GM21390 (cell line): ENCODE data around the gene CXCR6.

ENCODE experiments used
- ATAC-seq: cut with Tn5 transposase; IDR thresholded peaks from one replicate; pipeline ENCODE4 v1.9.1; 2021; ENCODE audit not compliant: unreplicated experiment

The CXCR6 gene

DNA sequence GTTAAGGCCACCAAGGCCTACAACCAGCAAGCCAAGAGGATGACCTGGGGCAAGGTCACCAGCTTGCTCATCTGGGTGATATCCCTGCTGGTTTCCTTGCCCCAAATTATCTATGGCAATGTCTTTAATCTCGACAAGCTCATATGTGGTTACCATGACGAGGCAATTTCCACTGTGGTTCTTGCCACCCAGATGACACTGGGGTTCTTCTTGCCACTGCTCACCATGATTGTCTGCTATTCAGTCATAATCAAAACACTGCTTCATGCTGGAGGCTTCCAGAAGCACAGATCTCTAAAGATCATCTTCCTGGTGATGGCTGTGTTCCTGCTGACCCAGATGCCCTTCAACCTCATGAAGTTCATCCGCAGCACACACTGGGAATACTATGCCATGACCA lies 3.6 kb downstream of the CXCR6 start:
- no peak for ATAC-seq

GRCh38 chr3:45947361-45947760 lies 4.1 kb downstream of the CXCR6 start:
- no peak for ATAC-seq

DNA sequence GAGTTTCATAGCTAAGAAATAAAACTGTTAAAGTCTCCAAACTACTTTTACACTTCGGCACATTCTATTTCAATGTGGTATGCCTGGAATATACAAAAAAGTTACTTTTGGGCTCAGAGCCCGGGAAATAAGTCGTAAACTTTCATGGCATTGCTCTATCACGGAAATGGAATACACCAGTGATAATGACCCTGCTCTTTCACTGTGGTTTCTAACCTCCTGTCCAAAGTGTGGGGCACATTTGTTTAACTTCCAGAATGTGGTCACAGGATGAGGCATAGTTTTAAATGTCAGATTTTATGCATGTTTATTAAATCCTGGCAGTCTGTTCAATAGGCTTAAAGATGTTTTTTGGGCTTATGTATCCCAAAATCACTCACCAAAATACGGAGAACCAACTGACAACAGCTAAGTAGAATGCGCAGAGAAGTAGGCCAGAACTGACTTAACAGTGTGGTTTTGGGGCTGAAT lies 5.1 kb downstream of the CXCR6 start:
- ATAC-seq: no peak

- ATAC-seq: no peak
Observed at GRCh38 chr3:45948881-45949280, 5.6 kb downstream of the CXCR6 start.

DNA sequence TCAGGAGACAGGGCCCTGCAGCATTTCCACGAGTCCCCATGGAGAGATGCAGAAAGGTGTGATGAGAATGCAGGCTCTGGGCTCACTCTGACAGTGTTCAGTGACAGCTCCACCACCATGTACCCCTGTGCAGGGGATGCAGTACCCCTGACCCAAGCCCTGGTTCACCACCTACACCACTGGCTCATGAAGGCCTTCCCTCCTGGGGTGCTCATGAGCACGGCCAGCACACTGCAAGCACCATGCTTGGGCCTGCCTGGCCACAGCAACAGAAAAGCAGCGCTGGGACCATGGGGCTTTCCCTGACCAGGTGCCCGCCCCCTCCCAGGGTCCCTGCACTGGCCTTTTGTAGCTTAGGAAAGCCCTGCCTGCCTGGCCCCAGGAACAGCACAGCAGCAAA lies 6.2 kb downstream of the CXCR6 start:
- no peak for ATAC-seq

DNA sequence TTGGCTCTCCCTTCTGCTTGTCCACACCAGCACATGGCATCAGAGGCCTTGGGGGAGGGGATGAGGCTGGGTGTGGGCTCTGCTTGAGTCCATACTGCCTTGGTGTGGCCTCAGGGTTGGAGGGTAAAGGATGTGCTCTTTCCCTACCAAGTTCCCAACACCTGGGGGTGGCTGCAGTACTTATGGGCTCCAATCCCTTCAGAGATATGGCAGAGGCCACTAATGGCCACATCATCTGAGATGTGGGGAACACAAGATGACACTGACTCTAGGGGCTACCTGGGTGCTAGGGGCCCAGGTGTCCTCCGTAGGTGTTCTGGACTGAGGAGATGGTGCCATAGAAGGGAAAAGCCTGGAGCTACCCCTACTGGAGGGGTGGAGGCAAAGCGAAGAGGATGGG lies 6.9 kb downstream of the CXCR6 start:
- no peak for ATAC-seq

DNA sequence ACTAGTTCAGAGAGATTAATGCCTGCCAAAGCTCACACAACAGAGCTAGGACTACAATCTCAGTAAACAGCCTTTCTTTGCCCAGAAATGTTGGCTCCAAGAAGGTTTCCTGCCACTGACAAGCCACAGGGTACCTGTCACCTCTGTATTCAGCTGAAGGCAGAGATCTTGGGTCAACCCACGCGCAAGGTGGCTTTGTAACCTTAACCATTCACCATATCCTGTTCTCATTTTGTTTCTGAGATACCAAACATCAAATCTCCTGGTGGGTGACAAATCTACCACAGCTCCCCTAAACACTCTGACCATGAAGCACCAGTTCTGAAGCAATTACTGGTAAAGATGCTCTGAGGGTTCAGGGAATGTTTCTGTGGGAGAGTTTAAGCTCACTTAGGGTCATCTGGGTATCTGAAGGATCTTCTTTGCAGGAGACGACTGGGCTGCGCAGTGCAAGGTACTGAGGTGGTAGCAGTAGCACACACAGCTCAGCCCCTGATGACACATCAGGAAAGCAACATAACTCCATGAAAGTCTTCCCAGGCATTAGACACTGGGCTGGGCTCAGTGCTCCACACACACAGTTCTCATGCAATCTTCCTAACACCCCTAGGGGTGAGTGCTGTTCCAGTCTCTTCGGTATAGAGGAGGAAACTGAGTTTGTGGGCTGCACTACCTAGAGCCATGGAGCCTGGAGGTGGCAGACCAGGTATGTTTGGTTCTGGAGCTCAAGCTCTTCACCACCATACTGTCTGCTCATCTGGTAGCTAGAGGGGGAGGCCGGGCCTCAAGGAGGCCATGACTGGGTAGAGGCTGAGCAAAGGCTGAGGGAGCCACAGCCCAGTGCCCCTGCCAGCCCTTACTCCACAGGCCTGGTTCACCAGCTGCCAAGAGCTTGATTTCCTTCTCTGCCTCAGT lies 7.7 kb downstream of the CXCR6 start:
- no peak for ATAC-seq

- no peak for ATAC-seq
Observed at GRCh38 chr3:45951946-45952345, 8.7 kb downstream of the CXCR6 start.

- ATAC-seq: no peak
Observed at GRCh38 chr3:45952456-45952855, 9.2 kb downstream of the CXCR6 start.

DNA sequence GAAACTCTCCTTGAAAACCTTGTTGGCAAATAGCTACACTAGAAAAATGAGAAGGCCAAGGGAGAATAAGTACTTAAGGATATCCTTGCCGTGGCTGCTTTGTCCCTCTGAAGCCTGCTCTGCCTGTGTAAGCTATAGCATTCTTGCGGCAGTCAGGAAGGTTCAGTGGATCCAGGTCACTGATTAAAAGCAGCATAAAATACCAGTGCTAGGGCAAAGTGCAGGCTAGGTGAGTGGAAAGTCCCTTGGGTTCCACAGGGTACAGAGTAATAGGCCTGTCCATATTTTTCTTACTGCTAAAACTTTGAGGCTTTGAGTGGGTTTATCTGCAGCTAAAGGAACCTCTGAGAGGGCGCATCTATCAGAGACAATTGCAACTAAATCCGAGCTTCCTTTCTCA lies 10.3 kb downstream of the CXCR6 start:
- ATAC-seq: no peak

DNA sequence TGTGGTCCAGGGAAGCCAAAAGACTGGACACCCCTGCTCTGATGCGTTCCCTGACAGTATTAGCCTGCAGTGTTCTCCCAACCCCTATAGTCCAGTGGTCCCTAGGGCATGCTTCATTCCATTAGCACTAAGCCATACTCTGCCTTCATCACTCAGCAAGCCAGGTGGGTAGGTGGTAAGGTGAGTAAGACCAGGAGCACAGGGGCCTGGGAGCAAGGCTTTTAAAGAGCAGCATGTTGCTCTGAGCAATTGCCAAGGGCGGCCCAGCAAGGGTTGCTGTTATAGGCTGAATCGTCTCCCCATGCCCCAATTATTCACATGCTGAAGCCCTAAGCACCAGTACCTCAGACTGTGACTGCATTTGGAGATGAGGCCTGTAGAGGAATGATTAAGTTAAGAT lies 11.0 kb downstream of the CXCR6 start:
- ATAC-seq: no peak

DNA sequence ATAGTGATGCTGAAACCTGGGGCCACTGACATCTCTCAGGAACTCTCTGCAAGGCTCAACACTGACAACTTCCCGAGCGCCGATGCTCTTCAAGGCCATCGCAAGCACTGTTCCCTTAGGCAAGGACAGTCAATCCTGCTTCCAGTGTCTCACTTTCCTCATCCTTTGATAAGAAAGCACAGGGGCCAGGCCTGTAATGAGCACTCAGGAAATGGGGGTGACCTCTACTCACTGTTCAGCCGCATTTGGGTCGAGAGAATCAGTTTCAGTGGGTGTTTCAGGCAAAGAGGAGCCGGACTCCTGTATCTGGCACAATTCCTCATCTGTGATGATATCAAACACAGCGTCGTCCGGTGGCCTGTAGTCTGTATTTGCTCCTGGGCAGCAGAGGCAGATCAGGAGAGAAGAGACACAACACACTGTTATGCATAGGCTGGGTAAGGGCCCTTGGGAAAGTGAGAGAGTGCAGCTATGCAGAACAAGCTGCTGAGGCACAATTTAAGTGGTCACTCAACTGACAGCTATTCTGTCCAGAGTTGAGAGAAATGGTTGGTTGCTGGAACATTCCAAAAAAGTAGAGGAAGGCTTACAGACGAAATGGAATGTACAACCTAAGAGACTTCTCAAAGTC lies 11.9 kb downstream of the CXCR6 start:
- ATAC-seq: no peak

DNA sequence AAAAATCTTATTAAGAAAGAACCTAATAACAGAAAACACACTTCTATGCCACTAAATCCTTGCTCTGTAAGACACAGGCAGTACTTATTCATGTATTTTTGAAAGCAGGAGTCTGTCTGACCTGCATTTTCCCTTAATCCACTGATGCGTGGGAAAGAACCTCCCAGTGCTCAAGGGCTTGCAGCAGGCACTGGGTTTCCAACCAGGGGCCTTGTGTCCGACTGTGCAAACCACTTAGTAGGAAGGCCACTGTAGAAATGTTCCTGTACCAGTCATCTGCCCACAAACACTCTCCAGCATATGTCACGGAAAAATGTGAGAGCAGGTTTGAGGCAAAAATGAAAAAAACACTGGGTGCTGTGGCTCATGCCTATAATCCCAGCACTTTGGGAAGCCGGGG lies 12.4 kb downstream of the CXCR6 start:
- ATAC-seq: no peak

DNA sequence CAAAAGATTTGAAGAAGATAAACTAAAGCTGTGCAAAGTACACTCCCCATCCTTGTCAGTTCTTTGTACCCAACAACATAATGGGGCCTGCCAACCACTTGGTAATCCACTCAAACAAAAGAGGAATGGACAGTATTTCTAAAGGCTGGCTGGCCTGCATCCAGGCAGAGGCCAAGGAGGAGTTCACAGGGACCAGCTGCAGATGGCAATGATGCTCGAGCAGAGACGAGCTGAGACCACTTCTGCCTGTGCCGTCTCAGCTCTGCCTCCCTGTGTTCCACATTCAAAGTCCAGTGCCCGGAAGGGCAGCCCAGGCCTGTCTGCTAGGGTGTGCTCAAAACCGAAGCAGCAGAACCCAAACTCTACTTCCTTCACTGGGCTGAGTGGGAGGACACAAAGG lies 14.3 kb downstream of the CXCR6 start:
- no peak for ATAC-seq

DNA sequence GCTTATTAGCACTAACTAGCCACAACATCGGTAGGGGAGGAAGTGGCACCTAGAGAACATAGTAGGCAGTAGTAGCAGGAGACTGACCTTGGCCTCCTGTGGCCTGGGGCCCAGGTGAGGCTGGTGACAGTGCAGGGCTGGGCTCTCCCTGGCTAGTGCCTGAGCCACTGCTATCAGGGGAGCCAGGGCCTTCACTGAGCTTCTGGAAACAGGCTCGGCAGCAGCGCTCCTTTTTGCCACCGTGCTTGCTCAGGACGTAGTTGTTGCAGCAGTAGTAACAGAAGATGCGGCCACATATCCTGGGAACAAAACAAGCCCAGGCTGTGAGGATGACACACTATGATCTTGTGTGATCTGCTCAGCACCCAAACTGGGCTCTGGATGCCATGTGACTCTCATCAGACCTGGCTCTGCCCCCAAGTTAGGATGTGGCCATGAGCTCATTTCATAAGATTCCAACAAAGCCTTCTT lies 15.1 kb downstream of the CXCR6 start:
- ATAC-seq: no peak

GRCh38 chr3:45959201-45959600 lies 15.9 kb downstream of the CXCR6 start:
- ATAC-seq: no peak

- ATAC-seq: no peak
Observed at GRCh38 chr3:45960289-45960688, 17.0 kb downstream of the CXCR6 start.

DNA sequence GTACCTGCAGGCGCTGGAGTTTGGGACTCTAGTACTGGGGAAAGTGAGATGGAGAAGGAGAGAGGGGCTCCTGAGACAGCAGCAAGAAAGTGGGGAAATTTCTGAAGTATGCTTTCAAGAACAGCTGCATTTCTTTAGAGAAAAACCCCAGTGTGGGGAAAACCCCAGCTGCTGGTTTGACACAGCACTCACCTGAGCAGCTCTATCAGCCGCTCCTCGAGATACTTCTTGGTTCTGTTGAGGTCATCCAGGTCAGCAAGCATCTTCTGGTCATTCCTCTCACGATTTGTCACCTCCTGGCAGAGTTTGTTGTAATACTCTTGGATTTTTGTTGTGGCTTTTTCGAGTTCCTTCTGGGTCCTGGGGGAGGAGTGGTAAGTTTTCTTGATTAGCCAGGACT lies 18.8 kb downstream of the CXCR6 start:
- no peak for ATAC-seq

- peak; percentile 49 for ATAC-seq
Observed at GRCh38 chr3:45964139-45964538, 20.9 kb downstream of the CXCR6 start.

GRCh38 chr3:45965253-45965652 lies 22.0 kb downstream of the CXCR6 start:
- no peak for ATAC-seq

- no peak for ATAC-seq
Observed at GRCh38 chr3:45965653-45966052, 22.4 kb downstream of the CXCR6 start.

DNA sequence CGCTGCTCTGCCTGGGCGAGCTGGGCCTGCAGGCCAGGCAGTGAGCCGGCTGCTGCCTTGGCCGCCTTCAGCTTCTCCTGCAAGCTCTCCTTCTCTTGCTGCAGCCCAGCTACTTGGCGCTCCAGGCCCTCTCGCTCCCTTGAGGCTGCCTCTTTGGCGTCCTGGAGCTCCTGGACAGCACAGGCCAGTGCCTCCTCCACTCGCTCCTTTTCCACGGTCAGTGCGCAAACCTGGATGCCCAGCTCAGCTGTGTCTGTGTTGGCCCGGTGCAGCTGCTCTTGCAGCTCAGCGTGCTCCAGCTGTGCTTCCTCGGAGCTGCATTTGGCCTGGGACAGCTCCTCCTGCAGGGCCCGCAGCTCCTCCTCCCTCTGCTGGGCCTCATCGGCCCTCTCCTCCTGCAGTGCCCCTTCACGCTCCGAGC lies 23.1 kb downstream of the CXCR6 start:
- no peak for ATAC-seq
